Chondrocyte (in vitro differentiated cells): Measurements from ENCODE around the gene RTRAF. TPM values are rescaled to one million over a fixed set of nuclear protein-coding genes. Genes with fewer than 3 reads are reported as not detected.

ENCODE experiments used
- DNase-seq: peaks from one replicate; pipeline ENCODE4 v3.0.0; 2021; ENCODE audit warnings: mixed read lengths, low spot score
- H3K27ac Mint-ChIP-seq: one replicate; pipeline ENCODE4 v1.8.0; 2021; ENCODE audit warnings: mild to moderate bottlenecking, moderate library complexity, mixed read lengths; ENCODE audit not compliant: unreplicated experiment
- H3K27me3 Mint-ChIP-seq: 2 replicates; pipeline ENCODE4 v1.8.0; 2021; ENCODE audit warnings: low read depth, mixed read lengths
- H3K36me3 Mint-ChIP-seq: 2 replicates; pipeline ENCODE4 v1.8.0; 2021; ENCODE audit warnings: low read depth, mixed read lengths
- H3K4me1 Mint-ChIP-seq: 2 replicates; pipeline ENCODE4 v1.8.0; 2021; ENCODE audit warnings: low read depth, mild to moderate bottlenecking, mixed read lengths
- H3K4me3 Mint-ChIP-seq: one replicate; pipeline ENCODE4 v1.8.0; 2021; ENCODE audit warnings: mild to moderate bottlenecking, moderate library complexity, mixed read lengths; ENCODE audit not compliant: unreplicated experiment
- H3K9me3 Mint-ChIP-seq: 2 replicates; pipeline ENCODE4 v1.8.0; 2021; ENCODE audit warnings: low read depth, mixed read lengths
- total RNA-seq: library from RNA; stranded (reverse); gene quantifications from 3 replicates; pipeline ENCODE4 v1.2.1, GENCODE V29; 2021
- TF ChIP-seq, protein P1 (sequence below): fragments of 200-600 bp; sonication (generic); IDR thresholded peaks from 2 replicates; pipeline ENCODE4 v1.5.0; 2021; ENCODE audit warnings: antibody characterized with exemption, mild to moderate bottlenecking, moderate library complexity

RTRAF gene
- total RNA-seq, 1 donor from 2014 or later = 169 TPM

DNA sequence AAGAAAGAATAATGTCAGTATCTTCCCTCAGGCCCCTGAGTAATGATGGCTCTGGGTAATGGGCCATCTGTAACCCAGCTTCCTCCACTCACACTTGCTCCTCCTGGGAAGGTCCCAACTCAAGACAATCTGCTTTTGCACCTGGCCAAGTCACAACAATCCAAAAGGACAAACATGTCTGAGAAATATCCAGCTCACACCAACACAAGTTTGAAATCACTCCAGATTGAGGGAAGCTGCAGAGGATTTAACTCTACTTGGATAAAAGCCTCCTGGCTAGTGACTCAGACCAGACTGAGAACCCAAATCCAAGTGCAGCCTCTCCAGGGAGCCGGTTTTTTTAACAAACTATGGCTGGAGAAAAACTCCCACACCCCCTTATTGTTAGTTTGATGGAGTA, 34.2 kb downstream of the RTRAF start:
- H3K9me3 Mint-ChIP-seq = peaks cover 2% of the 10 kb centered on the region
- H3K4me3 Mint-ChIP-seq = no peak overlapping the region
- DNase-seq = no peak
- peaks cover 78% of the 10 kb centered on the region for H3K4me1 Mint-ChIP-seq
- H3K27ac Mint-ChIP-seq = peak overlapping the region; percentile 73
- TF ChIP-seq, protein P1, sequence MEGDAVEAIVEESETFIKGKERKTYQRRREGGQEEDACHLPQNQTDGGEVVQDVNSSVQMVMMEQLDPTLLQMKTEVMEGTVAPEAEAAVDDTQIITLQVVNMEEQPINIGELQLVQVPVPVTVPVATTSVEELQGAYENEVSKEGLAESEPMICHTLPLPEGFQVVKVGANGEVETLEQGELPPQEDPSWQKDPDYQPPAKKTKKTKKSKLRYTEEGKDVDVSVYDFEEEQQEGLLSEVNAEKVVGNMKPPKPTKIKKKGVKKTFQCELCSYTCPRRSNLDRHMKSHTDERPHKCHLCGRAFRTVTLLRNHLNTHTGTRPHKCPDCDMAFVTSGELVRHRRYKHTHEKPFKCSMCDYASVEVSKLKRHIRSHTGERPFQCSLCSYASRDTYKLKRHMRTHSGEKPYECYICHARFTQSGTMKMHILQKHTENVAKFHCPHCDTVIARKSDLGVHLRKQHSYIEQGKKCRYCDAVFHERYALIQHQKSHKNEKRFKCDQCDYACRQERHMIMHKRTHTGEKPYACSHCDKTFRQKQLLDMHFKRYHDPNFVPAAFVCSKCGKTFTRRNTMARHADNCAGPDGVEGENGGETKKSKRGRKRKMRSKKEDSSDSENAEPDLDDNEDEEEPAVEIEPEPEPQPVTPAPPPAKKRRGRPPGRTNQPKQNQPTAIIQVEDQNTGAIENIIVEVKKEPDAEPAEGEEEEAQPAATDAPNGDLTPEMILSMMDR = no peak
- peaks cover 13% of the 10 kb centered on the region for H3K36me3 Mint-ChIP-seq
- no peaks in the 10 kb centered on the region for H3K27me3 Mint-ChIP-seq

DNA sequence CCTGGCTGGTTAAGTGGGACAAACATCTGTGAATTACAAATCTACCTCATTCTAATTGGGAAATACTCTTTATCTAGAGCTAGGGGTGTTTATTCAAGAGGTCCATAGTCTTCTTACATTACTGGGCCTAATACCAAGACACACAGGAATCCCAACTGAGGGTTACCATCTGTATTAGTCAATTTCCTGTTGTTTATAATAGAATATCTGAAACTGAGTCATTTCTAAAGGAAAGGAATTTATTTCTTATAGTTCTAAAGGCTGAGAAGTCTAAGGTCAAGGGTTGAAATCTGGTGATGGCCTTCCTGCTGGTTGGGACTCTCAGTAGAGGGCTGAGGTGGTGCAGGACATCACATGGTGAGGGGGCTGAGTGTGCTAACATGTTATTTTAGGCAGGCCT, 36.0 kb downstream of the RTRAF start:
- peaks cover 5% of the 10 kb centered on the region for H3K36me3 Mint-ChIP-seq
- TF ChIP-seq, protein P1 = no peak
- no peak for DNase-seq
- peaks cover 91% of the 10 kb centered on the region for H3K4me1 Mint-ChIP-seq
- peak overlapping the region; percentile 90 for H3K27ac Mint-ChIP-seq
- no peak overlapping the region for H3K4me3 Mint-ChIP-seq
- no peaks in the 10 kb centered on the region for H3K27me3 Mint-ChIP-seq
- peaks cover 2% of the 10 kb centered on the region for H3K9me3 Mint-ChIP-seq

DNA sequence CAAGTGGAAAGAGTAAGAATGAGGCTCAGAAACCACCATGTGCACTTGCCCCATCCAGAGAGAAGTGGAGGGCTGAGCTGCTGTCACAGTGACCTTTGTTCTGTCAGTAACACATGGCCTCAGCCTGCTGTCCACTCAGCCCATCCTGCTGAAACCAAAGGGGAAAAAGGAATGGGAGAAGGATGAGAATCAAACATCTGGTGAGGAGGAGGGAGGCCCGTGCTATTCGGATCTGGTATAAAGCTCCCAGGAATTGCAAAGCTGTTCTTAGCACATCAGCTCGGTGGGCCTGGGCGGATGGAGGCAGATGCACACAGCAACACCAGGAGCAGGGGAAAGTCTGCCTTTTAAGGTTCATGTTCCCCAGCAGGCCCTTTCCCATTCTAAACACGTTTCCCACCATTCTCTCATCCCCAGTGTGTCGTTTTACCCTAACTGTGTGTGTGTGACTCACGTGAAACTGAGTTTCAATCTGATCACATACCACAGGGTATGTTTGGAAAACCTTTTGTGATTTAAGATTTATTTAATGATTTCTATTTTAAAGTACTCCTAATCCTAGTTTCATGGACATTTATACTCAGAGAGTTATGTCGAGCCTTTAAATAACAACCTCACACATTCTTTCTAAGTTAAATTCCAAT, 36.8 kb downstream of the RTRAF start:
- H3K27me3 Mint-ChIP-seq = no peaks in the 10 kb centered on the region
- peak overlapping the region; percentile 90 for H3K27ac Mint-ChIP-seq
- TF ChIP-seq, protein P1 = no peak
- peaks cover 4% of the 10 kb centered on the region for H3K36me3 Mint-ChIP-seq
- DNase-seq = no peak
- peaks cover 2% of the 10 kb centered on the region for H3K9me3 Mint-ChIP-seq
- peaks cover 85% of the 10 kb centered on the region for H3K4me1 Mint-ChIP-seq
- no peak overlapping the region for H3K4me3 Mint-ChIP-seq

DNA sequence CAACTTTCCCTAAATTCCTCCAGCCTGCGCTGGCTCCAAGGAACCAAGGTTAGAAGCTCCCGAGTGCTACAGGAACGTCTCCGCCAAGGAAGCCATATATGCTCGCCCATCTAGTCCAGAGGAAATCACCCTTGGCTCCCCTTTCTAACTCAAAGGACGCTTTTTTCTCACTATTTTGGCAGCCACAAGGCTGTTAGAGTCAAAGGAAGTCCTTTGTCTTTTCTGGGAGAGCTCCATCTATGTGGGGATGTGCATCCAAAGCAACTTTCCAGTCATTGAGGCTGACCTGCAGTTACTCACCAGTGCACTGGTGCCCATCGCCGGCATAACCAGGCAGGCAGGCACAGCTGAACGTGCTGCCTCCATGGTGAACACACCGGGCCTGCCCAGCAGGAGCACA, 37.6 kb downstream of the RTRAF start:
- Mint-ChIP-seq H3K4me3 (no peak overlapping the region), H3K4me1 (peaks cover 86% of the 10 kb centered on the region), H3K9me3 (peaks cover 2% of the 10 kb centered on the region), H3K27ac (peak overlapping the region; percentile 90), H3K27me3 (no peaks in the 10 kb centered on the region), H3K36me3 (peaks cover 4% of the 10 kb centered on the region)
- no peak for DNase-seq
- TF ChIP-seq, protein P1 = no peak

DNA sequence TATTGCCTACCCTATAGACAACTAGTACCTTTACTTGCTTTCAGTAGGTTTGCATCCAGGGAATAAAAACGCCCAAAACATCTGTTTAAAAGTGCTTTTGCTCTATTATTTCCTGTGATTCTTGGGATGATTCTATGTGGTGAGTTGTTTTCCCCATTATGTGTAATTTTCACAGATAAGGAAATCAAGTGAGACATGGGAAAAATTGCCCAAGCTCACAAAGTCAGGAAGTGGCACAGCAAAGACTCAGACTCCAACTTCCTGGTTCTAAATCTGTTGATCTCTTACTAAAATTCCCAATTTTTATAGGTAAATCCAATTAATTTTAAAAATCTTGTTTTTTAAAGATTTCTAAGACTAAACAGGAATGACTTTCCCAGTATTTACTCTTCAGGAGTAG, 40.5 kb downstream of the RTRAF start:
- Mint-ChIP-seq H3K36me3 (peaks cover 2% of the 10 kb centered on the region), H3K9me3 (no peaks in the 10 kb centered on the region), H3K4me3 (no peak overlapping the region), H3K27ac (no peak overlapping the region), H3K27me3 (no peaks in the 10 kb centered on the region), H3K4me1 (peaks cover 84% of the 10 kb centered on the region)
- TF ChIP-seq, protein P1 = no peak
- no peak for DNase-seq
